NT2/D1 (cell line): Measurements from ENCODE around the gene NEDD9.

ENCODE experiments used
- SUZ12 ChIP-seq: IDR thresholded peaks from 2 replicates; pipeline ENCODE4 v1.6.1; 2011; ENCODE audit not compliant: insufficient read length, insufficient read depth; ENCODE audit errors: extremely low read depth
- YY1 ChIP-seq: IDR thresholded peaks from 2 replicates; pipeline ENCODE4 v1.6.1; 2011; ENCODE audit not compliant: insufficient read length, insufficient read depth
- ZNF274 ChIP-seq: IDR thresholded peaks from 2 replicates; pipeline ENCODE4 v1.6.1; 2011; ENCODE audit warnings: mild to moderate bottlenecking, low read depth, low read length

- TF ChIP-seq YY1 (no peak), ZNF274 (no peak), SUZ12 (no peak)
These were observed 82.9 kb downstream of the NEDD9 start for GRCh38 chr6:11149551-11149950.
